ENCODE measurements around the gene SEPTIN10. TPM values are rescaled to one million over a fixed set of nuclear protein-coding genes. Genes with fewer than 3 reads are reported as not detected.

The SEPTIN10 gene
- total RNA-seq, 1 experiment from 2014 or later: 100.0 TPM

DNA sequence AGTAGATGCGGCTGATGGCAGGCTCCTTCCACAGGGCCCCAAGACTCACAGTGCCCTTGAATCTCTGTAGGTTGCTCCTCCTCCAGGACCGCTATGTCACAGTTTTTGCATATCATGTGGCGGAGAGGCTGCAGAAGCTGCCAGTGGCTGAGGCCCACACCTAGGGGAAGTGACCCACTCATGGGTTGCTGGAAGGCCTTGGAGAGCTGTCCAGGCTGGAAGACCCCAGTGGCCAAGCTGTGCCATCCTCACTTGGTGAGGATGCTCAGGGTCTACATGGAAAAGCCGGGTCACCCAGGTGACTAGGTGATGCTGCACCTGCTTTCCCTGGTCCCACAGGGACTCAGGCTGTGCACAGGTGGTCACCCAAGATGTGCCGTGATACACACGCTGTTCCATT, 90.6 kb downstream of the SEPTIN10 start:
- Histone ChIP-seq H3K4me3 (ENCODE audit: low read depth in 2 of 2, low read length in 2 of 2) (no peak overlapping the region), H3K9me3 (ENCODE audit: control insufficient read depth, insufficient read depth, low read depth, low read length) (no peaks in the 10 kb centered on the region), H3K4me1 (ENCODE audit: control insufficient read depth, insufficient read depth, low read length) (no peaks in the 10 kb centered on the region), H3K27ac (ENCODE audit: low read length) (no peak overlapping the region), H3K27me3 (ENCODE audit: control insufficient read depth, insufficient read depth, low read length) (no peaks in the 10 kb centered on the region), H3K36me3 (ENCODE audit: control insufficient read depth, insufficient read depth, low read length) (no peaks in the 10 kb centered on the region)
- in situ Hi-C loops (cut with HindIII; ENCODE audit: low pct_unique_long_range_greater_than_20kb, low sequenced_read_pairs): no loop called here
- ATAC-seq (no peak), DNase-seq (ENCODE audit: low read depth, low spot score) (no peak)
- ChIA-PET CTCF (no interaction called here), POLR2A (no interaction called here)
- intact Hi-C loops (cut with micrococcal nuclease; ENCODE audit: unreplicated experiment): no loop called here
- BruUV-seq (replicated peaks): no TSS peak
- TF ChIP-seq, protein P1, sequence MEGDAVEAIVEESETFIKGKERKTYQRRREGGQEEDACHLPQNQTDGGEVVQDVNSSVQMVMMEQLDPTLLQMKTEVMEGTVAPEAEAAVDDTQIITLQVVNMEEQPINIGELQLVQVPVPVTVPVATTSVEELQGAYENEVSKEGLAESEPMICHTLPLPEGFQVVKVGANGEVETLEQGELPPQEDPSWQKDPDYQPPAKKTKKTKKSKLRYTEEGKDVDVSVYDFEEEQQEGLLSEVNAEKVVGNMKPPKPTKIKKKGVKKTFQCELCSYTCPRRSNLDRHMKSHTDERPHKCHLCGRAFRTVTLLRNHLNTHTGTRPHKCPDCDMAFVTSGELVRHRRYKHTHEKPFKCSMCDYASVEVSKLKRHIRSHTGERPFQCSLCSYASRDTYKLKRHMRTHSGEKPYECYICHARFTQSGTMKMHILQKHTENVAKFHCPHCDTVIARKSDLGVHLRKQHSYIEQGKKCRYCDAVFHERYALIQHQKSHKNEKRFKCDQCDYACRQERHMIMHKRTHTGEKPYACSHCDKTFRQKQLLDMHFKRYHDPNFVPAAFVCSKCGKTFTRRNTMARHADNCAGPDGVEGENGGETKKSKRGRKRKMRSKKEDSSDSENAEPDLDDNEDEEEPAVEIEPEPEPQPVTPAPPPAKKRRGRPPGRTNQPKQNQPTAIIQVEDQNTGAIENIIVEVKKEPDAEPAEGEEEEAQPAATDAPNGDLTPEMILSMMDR (IDR thresholded peaks at IDR 0.05): no peak
- no peak for TF ChIP-seq SIN3A (IDR thresholded peaks at IDR 0.05; ENCODE audit: borderline replicate concordance, insufficient read depth, low read depth, low read length)
- TF ChIP-seq POLR2AphosphoS5 (IDR thresholded peaks at IDR 0.05; ENCODE audit: low read depth, low read length): no peak
- TF ChIP-seq TCF7L2 (IDR thresholded peaks at IDR 0.05; ENCODE audit: low read depth, low read length): no peak
- TF ChIP-seq, protein P2, sequence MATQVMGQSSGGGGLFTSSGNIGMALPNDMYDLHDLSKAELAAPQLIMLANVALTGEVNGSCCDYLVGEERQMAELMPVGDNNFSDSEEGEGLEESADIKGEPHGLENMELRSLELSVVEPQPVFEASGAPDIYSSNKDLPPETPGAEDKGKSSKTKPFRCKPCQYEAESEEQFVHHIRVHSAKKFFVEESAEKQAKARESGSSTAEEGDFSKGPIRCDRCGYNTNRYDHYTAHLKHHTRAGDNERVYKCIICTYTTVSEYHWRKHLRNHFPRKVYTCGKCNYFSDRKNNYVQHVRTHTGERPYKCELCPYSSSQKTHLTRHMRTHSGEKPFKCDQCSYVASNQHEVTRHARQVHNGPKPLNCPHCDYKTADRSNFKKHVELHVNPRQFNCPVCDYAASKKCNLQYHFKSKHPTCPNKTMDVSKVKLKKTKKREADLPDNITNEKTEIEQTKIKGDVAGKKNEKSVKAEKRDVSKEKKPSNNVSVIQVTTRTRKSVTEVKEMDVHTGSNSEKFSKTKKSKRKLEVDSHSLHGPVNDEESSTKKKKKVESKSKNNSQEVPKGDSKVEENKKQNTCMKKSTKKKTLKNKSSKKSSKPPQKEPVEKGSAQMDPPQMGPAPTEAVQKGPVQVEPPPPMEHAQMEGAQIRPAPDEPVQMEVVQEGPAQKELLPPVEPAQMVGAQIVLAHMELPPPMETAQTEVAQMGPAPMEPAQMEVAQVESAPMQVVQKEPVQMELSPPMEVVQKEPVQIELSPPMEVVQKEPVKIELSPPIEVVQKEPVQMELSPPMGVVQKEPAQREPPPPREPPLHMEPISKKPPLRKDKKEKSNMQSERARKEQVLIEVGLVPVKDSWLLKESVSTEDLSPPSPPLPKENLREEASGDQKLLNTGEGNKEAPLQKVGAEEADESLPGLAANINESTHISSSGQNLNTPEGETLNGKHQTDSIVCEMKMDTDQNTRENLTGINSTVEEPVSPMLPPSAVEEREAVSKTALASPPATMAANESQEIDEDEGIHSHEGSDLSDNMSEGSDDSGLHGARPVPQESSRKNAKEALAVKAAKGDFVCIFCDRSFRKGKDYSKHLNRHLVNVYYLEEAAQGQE (IDR thresholded peaks at IDR 0.05; ENCODE audit: insufficient read depth in 1 of 2, low read depth in 2 of 2, low read length in 1 of 2): no peak

GRCh38 chr2:109522063-109522374, 91.7 kb downstream of the SEPTIN10 start:
- H3K9me3 ChIP-seq (ENCODE audit: control insufficient read depth, insufficient read depth, low read depth, low read length): no peaks in the 10 kb centered on the region
- H3K4me3 ChIP-seq (ENCODE audit: low read depth in 2 of 2, low read length in 2 of 2): no peak overlapping the region
- CTCF ChIA-PET: interaction anchor here (0.7 kb wide), 1 partner anchor 10 kb away, joined by 7 read pairs; no protein-coding TSS in a partner anchor
- no peaks in the 10 kb centered on the region for H3K27me3 ChIP-seq (ENCODE audit: control insufficient read depth, insufficient read depth, low read length)
- in situ Hi-C loops (cut with HindIII; ENCODE audit: low pct_unique_long_range_greater_than_20kb, low sequenced_read_pairs): no loop called here
- H3K36me3 ChIP-seq (ENCODE audit: control insufficient read depth, insufficient read depth, low read length): no peaks in the 10 kb centered on the region
- intact Hi-C loops (cut with micrococcal nuclease; ENCODE audit: unreplicated experiment): no loop called here
- POLR2A ChIA-PET: no interaction called here
- no peak for ATAC-seq
- H3K4me1 ChIP-seq (ENCODE audit: control insufficient read depth, insufficient read depth, low read length): no peaks in the 10 kb centered on the region
- no peak overlapping the region for H3K27ac ChIP-seq (ENCODE audit: low read length)
- TF ChIP-seq, protein P2 (IDR thresholded peaks at IDR 0.05; ENCODE audit: insufficient read depth in 1 of 2, low read depth in 2 of 2, low read length in 1 of 2): no peak
- TF ChIP-seq TCF7L2 (IDR thresholded peaks at IDR 0.05; ENCODE audit: low read depth, low read length) (no peak), POLR2AphosphoS5 (IDR thresholded peaks at IDR 0.05; ENCODE audit: low read depth, low read length) (no peak), SIN3A (IDR thresholded peaks at IDR 0.05; ENCODE audit: borderline replicate concordance, insufficient read depth, low read depth, low read length) (no peak)
- TF ChIP-seq, protein P1 (IDR thresholded peaks at IDR 0.05): no peak
- DNase-seq (ENCODE audit: low read depth, low spot score): no peak
- BruUV-seq (replicated peaks): no TSS peak
